KG1 (cell line): ENCODE measurements around the gene PSMD2.

Source experiments
- DNase-seq: peaks from one replicate; lab custom pipeline; 2025; lab: John Stamatoyannopoulos, UW

The PSMD2 gene

GRCh38 chr3:184282941-184283340, 16.1 kb upstream of the PSMD2 start:
- no peak for DNase-seq

- no peak for DNase-seq
These were observed 15.4 kb upstream of the PSMD2 start for GRCh38 chr3:184283681-184284080.

GRCh38 chr3:184284696-184285095, 14.3 kb upstream of the PSMD2 start:
- no peak for DNase-seq

GRCh38 chr3:184289426-184289938, 9.6 kb upstream of the PSMD2 start:
- DNase-seq: peak; percentile 12

GRCh38 chr3:184290331-184290730, 8.7 kb upstream of the PSMD2 start:
- DNase-seq: no peak

- DNase-seq: no peak
These were observed 7.8 kb upstream of the PSMD2 start for GRCh38 chr3:184291044-184291737.

GRCh38 chr3:184291738-184292445, 7.1 kb upstream of the PSMD2 start:
- DNase-seq: no peak

GRCh38 chr3:184295771-184296170, 3.3 kb upstream of the PSMD2 start:
- DNase-seq: no peak

- no peak for DNase-seq
These were observed 2.4 kb upstream of the PSMD2 start for GRCh38 chr3:184296616-184297015.

GRCh38 chr3:184299488-184300377, 692 bp downstream of the PSMD2 start:
- no peak for DNase-seq

GRCh38 chr3:184300378-184300720, 1.3 kb downstream of the PSMD2 start:
- no peak for DNase-seq

GRCh38 chr3:184305577-184305976, 6.5 kb downstream of the PSMD2 start:
- DNase-seq: no peak

- DNase-seq: no peak
These were observed 7.4 kb downstream of the PSMD2 start for GRCh38 chr3:184306341-184306972.

GRCh38 chr3:184307915-184308314, 8.9 kb downstream of the PSMD2 start:
- no peak for DNase-seq

GRCh38 chr3:184308744-184309143, 9.7 kb downstream of the PSMD2 start:
- no peak for DNase-seq

GRCh38 chr3:184311633-184312032, 12.6 kb downstream of the PSMD2 start:
- no peak for DNase-seq

GRCh38 chr3:184314363-184314699, 15.3 kb downstream of the PSMD2 start, which contains the start of gene EIF4G1:
TSS of gene EIF4G1 (plus strand) at chr3:184314606. CDS start at chr3:184315797, 1,191 bp downstream.
- peak; percentile 82 for DNase-seq

- DNase-seq: no peak
These were observed 15.9 kb downstream of the PSMD2 start for GRCh38 chr3:184314700-184315542.

GRCh38 chr3:184315543-184315867, 16.5 kb downstream of the PSMD2 start:
- DNase-seq: no peak

GRCh38 chr3:184315871-184316661, 17.0 kb downstream of the PSMD2 start:
- DNase-seq: no peak
